HepG2 (cell line): Measurements from ENCODE around the gene ITPRIPL1. TPM values are rescaled to one million over a fixed set of nuclear protein-coding genes. Genes with fewer than 3 reads are reported as not detected.

Source experiments
- ARHGAP35 ChIP-seq: sonication (generic); formaldehyde crosslinking; IDR thresholded peaks from 2 replicates; pipeline ENCODE4 v1.9.0; 2022; ENCODE audit warnings: mild to moderate bottlenecking, inconsistent platforms, moderate library complexity, missing genetic modification reagents, borderline replicate concordance
- ASH2L ChIP-seq: fragments of 300-600, 200-600 bp; sonication (generic); IDR thresholded peaks from 2 replicates; pipeline ENCODE4 v1.7.0; 2017; ENCODE audit warnings: low read depth, mild to moderate bottlenecking, moderate library complexity, mixed read lengths, low read length; ENCODE audit not compliant: insufficient read length
- BRD4 ChIP-seq: sonication (generic); formaldehyde crosslinking; IDR thresholded peaks from 2 replicates; pipeline ENCODE4 v1.4.0; 2020; ENCODE audit warnings: missing genetic modification reagents
- HMGXB4 ChIP-seq, 2 experiments: sonication (generic) in 1 of 2; formaldehyde crosslinking in 1 of 2; IDR thresholded peaks; 2 replicates each; pipeline versions ENCODE4 v1.4.0 to v1.6.1; 2018 to 2020; ENCODE audit warnings: missing genetic modification reagents in 2 of 2, borderline replicate concordance in 1 of 2, low read depth in 1 of 2, mild to moderate bottlenecking in 1 of 2, missing biosample characterization in 1 of 2
- HOMEZ ChIP-seq: IDR thresholded peaks from 2 replicates; pipeline ENCODE4 v1.6.1; 2016; ENCODE audit warnings: low read depth
- KLF6 ChIP-seq: IDR thresholded peaks from 2 replicates; pipeline ENCODE4 v1.8.0; 2016; ENCODE audit warnings: missing biosample characterization, missing genetic modification reagents
- MIER2 ChIP-seq: IDR thresholded peaks from 2 replicates; pipeline ENCODE4 v1.6.1; 2016; ENCODE audit warnings: missing biosample characterization, missing genetic modification reagents
- NFIC ChIP-seq: IDR thresholded peaks from 2 replicates; pipeline ENCODE4 v1.6.1; 2012; ENCODE audit warnings: mild to moderate bottlenecking, low read length, inconsistent platforms
- POLR2AphosphoS5 ChIP-seq: IDR thresholded peaks from 2 replicates; pipeline ENCODE4 v1.6.1; 2012; ENCODE audit warnings: low read depth, low read length
- STAT6 ChIP-seq: sonication (generic); formaldehyde crosslinking; IDR thresholded peaks from 2 replicates; pipeline ENCODE4 v1.4.0; 2020; ENCODE audit warnings: missing genetic modification reagents, mild to moderate bottlenecking, borderline replicate concordance
- TAF1 ChIP-seq: sonication (generic); formaldehyde crosslinking; IDR thresholded peaks from 2 replicates; pipeline ENCODE4 v1.4.0; 2020; ENCODE audit warnings: missing genetic modification reagents
- ZC3H4 ChIP-seq: sonication (generic); formaldehyde crosslinking; IDR thresholded peaks from 2 replicates; pipeline ENCODE4 v1.4.0; 2020; ENCODE audit warnings: missing genetic modification reagents, borderline replicate concordance
- ZFP90 ChIP-seq: sonication (generic); formaldehyde crosslinking; IDR thresholded peaks from 2 replicates; pipeline ENCODE4 v1.8.0; 2022; ENCODE audit warnings: missing genetic modification reagents, mild to moderate bottlenecking, inconsistent platforms, borderline replicate concordance
- ZFX ChIP-seq: sonication (generic); formaldehyde crosslinking; IDR thresholded peaks from 2 replicates; pipeline ENCODE4 v1.4.0; 2020; ENCODE audit warnings: mild to moderate bottlenecking, low read depth, missing genetic modification reagents, moderate library complexity
- ZNF274 ChIP-seq: sonication (generic); formaldehyde crosslinking; IDR thresholded peaks from 2 replicates; pipeline ENCODE4 v1.5.1; 2020; ENCODE audit warnings: mild to moderate bottlenecking, missing genetic modification reagents
- ZNF317 ChIP-seq: sonication (generic); formaldehyde crosslinking; IDR thresholded peaks from 2 replicates; pipeline ENCODE4 v1.5.0; 2020; ENCODE audit warnings: mild to moderate bottlenecking, missing genetic modification reagents
- polyA plus RNA-seq, 8 experiments: library from polyadenylated mRNA; depleted of rRNA in 3 of 8; stranded (reverse) in 7 of 8; unstranded in 1 of 8; fragments of >200 nt; fragmentation: Illumina TruSeq in 4 of 8; extraction: Trizol in 4 of 8; gene quantifications; 2 replicates each; pipeline versions ENCODE4 v1.2.1 to v1.2.3, GENCODE V29; 2011 to 2016; ENCODE audit warnings: low read depth in 4 of 8, missing spikeins in 1 of 8, mixed read lengths in 1 of 8; ENCODE audit not compliant: insufficient read depth in 1 of 8
- total RNA-seq, 5 experiments: library from RNA; depleted of rRNA; stranded (reverse); fragments of >200 nt; fragmentation: Illumina TruSeq; extraction: Trizol; gene quantifications; 2 replicates each; pipeline ENCODE4 v1.2.3, GENCODE V29; 2016; ENCODE audit warnings: low read depth in 1 of 5
- TF ChIP-seq, protein P1 (sequence below): sonication (generic); formaldehyde crosslinking; IDR thresholded peaks from 2 replicates; pipeline ENCODE4 v1.9.0; 2021; ENCODE audit warnings: missing genetic modification reagents, borderline replicate concordance
- TF ChIP-seq, protein P2 (sequence below): sonication (generic); formaldehyde crosslinking; IDR thresholded peaks from 2 replicates; pipeline ENCODE4 v1.4.0; 2020; ENCODE audit warnings: missing genetic modification reagents

ITPRIPL1 gene
- total and polyA plus RNA-seq, 2 of the 13 experiments (the other 11 are each of a cell fraction or from before 2014, with no cell fraction given), result 4.3 to 11.7 TPM

DNA sequence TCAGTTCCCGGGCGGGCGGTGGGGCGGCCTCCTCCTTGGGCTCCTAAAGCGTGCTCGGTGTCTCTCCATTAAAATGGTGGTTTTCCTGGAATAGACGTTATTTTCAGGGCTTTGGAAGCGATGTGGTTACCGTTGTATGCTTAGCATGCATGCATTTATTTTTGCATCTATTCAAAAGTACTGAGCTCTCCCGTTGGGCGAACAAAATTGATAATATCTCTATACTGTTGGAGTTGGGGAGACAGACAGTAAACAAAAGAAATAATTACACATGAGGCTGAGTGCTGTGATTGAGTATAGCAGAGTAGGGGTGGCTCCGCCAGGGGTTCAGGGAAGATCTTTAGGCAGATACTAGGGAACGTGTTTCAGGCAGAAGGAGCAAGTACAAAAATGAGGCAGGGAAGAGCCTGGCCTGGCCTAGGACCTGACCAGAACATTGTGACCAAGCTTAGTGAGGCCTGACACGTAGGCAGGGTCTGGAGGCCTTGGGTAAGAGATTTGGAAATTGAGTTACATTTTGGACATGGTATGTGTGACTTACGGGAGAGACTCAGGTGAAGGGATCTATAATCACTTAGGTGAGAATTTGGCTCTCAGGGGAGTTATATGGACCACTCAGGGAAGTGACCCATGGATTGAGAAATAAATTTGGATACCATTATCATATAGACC, 11.1 kb downstream of the ITPRIPL1 start (continued):
- TF ChIP-seq HOMEZ (CRISPR knock-in tag) (0 out of 2 replicates have a peak, but pooled peaks have one; percentile 7), ZNF274 (CRISPR knock-in tag) (0 out of 2 replicates have a peak, but pooled peaks have one; percentile 11), KLF6 (no peak), MIER2 (no peak), BRD4 (CRISPR knock-in tag) (0 out of 2 replicates have a peak, but pooled peaks have one; percentile 40), ZFP90 (0 out of 2 replicates have a peak, but pooled peaks have one; percentile 17), POLR2AphosphoS5 (peak; percentile 56; the same call in 1 of the 2 replicates), NFIC (no peak), ZFX (CRISPR knock-in tag) (peak; percentile 1; the same call in 1 of the 2 replicates), ARHGAP35 (CRISPR knock-in tag) (no peak), ZNF317 (CRISPR knock-in tag) (peak; percentile 41; the same call in 1 of the 2 replicates), HMGXB4 (CRISPR knock-in tag; IDR thresholded peaks at IDR 0.05; ENCODE audit: borderline replicate concordance in 1 of 2, low read depth in 1 of 2) (no peak), ASH2L (peak; percentile 47), ZC3H4 (0 out of 2 replicates have a peak, but pooled peaks have one; percentile 28), STAT6 (CRISPR knock-in tag) (0 out of 2 replicates have a peak, but pooled peaks have one; percentile 53), TAF1 (CRISPR knock-in tag) (peak; percentile 84)
- TF ChIP-seq, protein P1, sequence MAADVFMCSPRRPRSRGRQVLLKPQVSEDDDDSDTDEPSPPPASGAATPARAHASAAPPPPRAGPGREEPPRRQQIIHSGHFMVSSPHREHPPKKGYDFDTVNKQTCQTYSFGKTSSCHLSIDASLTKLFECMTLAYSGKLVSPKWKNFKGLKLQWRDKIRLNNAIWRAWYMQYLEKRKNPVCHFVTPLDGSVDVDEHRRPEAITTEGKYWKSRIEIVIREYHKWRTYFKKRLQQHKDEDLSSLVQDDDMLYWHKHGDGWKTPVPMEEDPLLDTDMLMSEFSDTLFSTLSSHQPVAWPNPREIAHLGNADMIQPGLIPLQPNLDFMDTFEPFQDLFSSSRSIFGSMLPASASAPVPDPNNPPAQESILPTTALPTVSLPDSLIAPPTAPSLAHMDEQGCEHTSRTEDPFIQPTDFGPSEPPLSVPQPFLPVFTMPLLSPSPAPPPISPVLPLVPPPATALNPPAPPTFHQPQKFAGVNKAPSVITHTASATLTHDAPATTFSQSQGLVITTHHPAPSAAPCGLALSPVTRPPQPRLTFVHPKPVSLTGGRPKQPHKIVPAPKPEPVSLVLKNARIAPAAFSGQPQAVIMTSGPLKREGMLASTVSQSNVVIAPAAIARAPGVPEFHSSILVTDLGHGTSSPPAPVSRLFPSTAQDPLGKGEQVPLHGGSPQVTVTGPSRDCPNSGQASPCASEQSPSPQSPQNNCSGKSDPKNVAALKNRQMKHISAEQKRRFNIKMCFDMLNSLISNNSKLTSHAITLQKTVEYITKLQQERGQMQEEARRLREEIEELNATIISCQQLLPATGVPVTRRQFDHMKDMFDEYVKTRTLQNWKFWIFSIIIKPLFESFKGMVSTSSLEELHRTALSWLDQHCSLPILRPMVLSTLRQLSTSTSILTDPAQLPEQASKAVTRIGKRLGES (CRISPR knock-in tag), result peak; percentile 44; the same call in 1 of the 2 replicates
- TF ChIP-seq, protein P2, sequence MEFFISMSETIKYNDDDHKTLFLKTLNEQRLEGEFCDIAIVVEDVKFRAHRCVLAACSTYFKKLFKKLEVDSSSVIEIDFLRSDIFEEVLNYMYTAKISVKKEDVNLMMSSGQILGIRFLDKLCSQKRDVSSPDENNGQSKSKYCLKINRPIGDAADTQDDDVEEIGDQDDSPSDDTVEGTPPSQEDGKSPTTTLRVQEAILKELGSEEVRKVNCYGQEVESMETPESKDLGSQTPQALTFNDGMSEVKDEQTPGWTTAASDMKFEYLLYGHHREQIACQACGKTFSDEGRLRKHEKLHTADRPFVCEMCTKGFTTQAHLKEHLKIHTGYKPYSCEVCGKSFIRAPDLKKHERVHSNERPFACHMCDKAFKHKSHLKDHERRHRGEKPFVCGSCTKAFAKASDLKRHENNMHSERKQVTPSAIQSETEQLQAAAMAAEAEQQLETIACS (CRISPR knock-in tag), result 0 out of 2 replicates have a peak, but pooled peaks have one; percentile 19
